Osteocyte (in vitro differentiated cells): ENCODE measurements around the gene UQCC3. TPM values are rescaled to one million over a fixed set of nuclear protein-coding genes. Genes with fewer than 3 reads are reported as not detected.
"Not testable (repeated sequence)": the region's sequence is repeated elsewhere in the genome, so short reads cannot be mapped to it uniquely, and the experiment has no call there.

ENCODE experiments used
- DNase-seq: peaks from one replicate; pipeline ENCODE4 v3.0.0; 2021; ENCODE audit warnings: mixed read lengths; ENCODE audit not compliant: unreplicated experiment; ENCODE audit errors: extremely low spot score
- H3K27ac Mint-ChIP-seq: one replicate; pipeline ENCODE4 v1.8.0; 2021; ENCODE audit warnings: mild to moderate bottlenecking, mixed read lengths; ENCODE audit not compliant: unreplicated experiment
- H3K27me3 Mint-ChIP-seq: one replicate; pipeline ENCODE4 v1.8.0; 2021; ENCODE audit warnings: mixed read lengths; ENCODE audit not compliant: unreplicated experiment
- H3K36me3 Mint-ChIP-seq: one replicate; pipeline ENCODE4 v1.8.0; 2021; ENCODE audit warnings: mixed read lengths; ENCODE audit not compliant: unreplicated experiment
- H3K4me1 Mint-ChIP-seq: one replicate; pipeline ENCODE4 v1.8.0; 2021; ENCODE audit warnings: mixed read lengths; ENCODE audit not compliant: unreplicated experiment
- H3K4me3 Mint-ChIP-seq: one replicate; pipeline ENCODE4 v1.8.0; 2021; ENCODE audit warnings: mild to moderate bottlenecking, moderate library complexity, mixed read lengths; ENCODE audit not compliant: unreplicated experiment
- H3K9me3 Mint-ChIP-seq: one replicate; pipeline ENCODE4 v1.8.0; 2021; ENCODE audit warnings: mixed read lengths; ENCODE audit not compliant: unreplicated experiment
- CTCF ChIP-seq: fragments of 200-600 bp; sonication (generic); IDR thresholded peaks from 2 replicates; pipeline ENCODE4 v1.5.0; 2021; ENCODE audit warnings: antibody characterized with exemption, mild to moderate bottlenecking, moderate library complexity
- total RNA-seq: library from RNA; stranded (reverse); gene quantifications from 2 replicates; pipeline ENCODE4 v1.2.1, GENCODE V29; 2021

Gene UQCC3
- total RNA-seq, 1 donor from 2014 or later: 6.3 TPM

- Mint-ChIP-seq H3K27me3 (no peaks in the 10 kb centered on the region), H3K4me3 (no peak overlapping the region), H3K27ac (no peak overlapping the region), H3K36me3 (peaks cover 19% of the 10 kb centered on the region), H3K9me3 (no peaks in the 10 kb centered on the region), H3K4me1 (peaks cover 9% of the 10 kb centered on the region)
- no peak for TF ChIP-seq CTCF
- DNase-seq: no peak
Measured at GRCh38 chr11:62688491-62688890, 17.0 kb downstream of the UQCC3 start.

- H3K9me3 Mint-ChIP-seq: no peaks in the 10 kb centered on the region
- no peaks in the 10 kb centered on the region for H3K27me3 Mint-ChIP-seq
- peaks cover 9% of the 10 kb centered on the region for H3K4me1 Mint-ChIP-seq
- DNase-seq: no peak
- peak within 1 kb of the TSS; percentile 32 for H3K4me3 Mint-ChIP-seq
- peaks cover 19% of the 10 kb centered on the region for H3K36me3 Mint-ChIP-seq
- no peak for TF ChIP-seq CTCF
- H3K27ac Mint-ChIP-seq: peak within 1 kb of the TSS; percentile 63
Measured at GRCh38 chr11:62689421-62690183, 18.1 kb downstream of the UQCC3 start, which contains the start of gene LRRN4CL. TSS of gene LRRN4CL (minus strand) at chr11:62689530. CDS start at chr11:62688508, 1,022 bp downstream.

GRCh38 chr11:62693624-62694023, 22.2 kb downstream of the UQCC3 start:
- H3K36me3 Mint-ChIP-seq: peaks cover 19% of the 10 kb centered on the region
- DNase-seq, H3K4me3 Mint-ChIP-seq, H3K9me3 Mint-ChIP-seq, H3K27ac Mint-ChIP-seq, H3K4me1 Mint-ChIP-seq, H3K27me3 Mint-ChIP-seq: not testable (repeated sequence)

GRCh38 chr11:62694455-62695167, 23.1 kb downstream of the UQCC3 start:
- Mint-ChIP-seq H3K36me3 (peaks cover 19% of the 10 kb centered on the region), H3K4me3 (no peak overlapping the region), H3K9me3 (no peaks in the 10 kb centered on the region), H3K27me3 (no peaks in the 10 kb centered on the region), H3K27ac (no peak overlapping the region), H3K4me1 (peaks cover 4% of the 10 kb centered on the region)
- DNase-seq: no peak
- peak; percentile 83 for TF ChIP-seq CTCF

- Mint-ChIP-seq H3K27ac (no peak overlapping the region), H3K27me3 (no peaks in the 10 kb centered on the region), H3K9me3 (no peaks in the 10 kb centered on the region), H3K4me1 (peaks cover 20% of the 10 kb centered on the region), H3K4me3 (no peak overlapping the region), H3K36me3 (peaks cover 5% of the 10 kb centered on the region)
- TF ChIP-seq CTCF: no peak
- no peak for DNase-seq
Measured at GRCh38 chr11:62702246-62702645, 30.8 kb downstream of the UQCC3 start.

GRCh38 chr11:62703921-62704320, 32.4 kb downstream of the UQCC3 start:
- not testable (repeated sequence) for DNase-seq, H3K4me3 Mint-ChIP-seq, H3K27me3 Mint-ChIP-seq, H3K36me3 Mint-ChIP-seq, H3K27ac Mint-ChIP-seq, H3K9me3 Mint-ChIP-seq
- peaks cover 32% of the 10 kb centered on the region for H3K4me1 Mint-ChIP-seq
